ENCODE results near the gene NFATC4. TPM values are rescaled to one million over a fixed set of nuclear protein-coding genes. Genes with fewer than 3 reads are reported as not detected.

The NFATC4 gene
- polyA plus RNA-seq, 1 donor from 2014 or later = 0.22 TPM

DNA sequence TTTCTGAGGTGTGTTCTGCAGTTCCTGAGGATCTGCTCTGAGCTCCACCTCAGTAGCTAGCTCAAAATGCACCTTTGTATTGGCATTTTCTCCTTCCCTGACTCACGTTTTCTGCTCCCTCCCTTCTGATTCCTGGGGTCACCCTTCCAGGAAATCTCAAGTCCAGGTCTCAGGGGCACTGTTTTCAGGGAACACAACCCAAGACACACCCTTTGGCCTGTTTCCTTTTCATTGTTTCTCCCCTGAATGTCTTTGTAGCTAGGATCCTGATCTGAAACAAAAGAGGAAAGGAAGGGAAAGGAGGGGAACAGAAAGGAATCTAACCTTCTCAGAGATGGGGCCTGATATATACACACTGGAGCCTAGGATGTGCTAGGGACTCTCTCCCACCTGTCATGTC, 20.9 kb upstream of the NFATC4 start:
- H3K27ac ChIP-seq (ENCODE audit: low read length) = no peak overlapping the region
- no peaks in the 10 kb centered on the region for H3K9me3 ChIP-seq (ENCODE audit: low read length)
- H2AFZ ChIP-seq (ENCODE audit: low read depth, low read length) = no peak overlapping the region
- no peaks in the 10 kb centered on the region for H3K79me2 ChIP-seq (replicated peaks; ENCODE audit: insufficient read depth, low read length)
- H3K36me3 ChIP-seq (ENCODE audit: insufficient read depth, low read length) = no peaks in the 10 kb centered on the region
- H3K4me2 ChIP-seq (ENCODE audit: low read length) = no peak overlapping the region
- no peak overlapping the region for H3K4me3 ChIP-seq (ENCODE audit: low read length)
- no peaks in the 10 kb centered on the region for H3F3A ChIP-seq (ENCODE audit: insufficient read depth, low read length, poor library complexity, severe bottlenecking)
- H3K9ac ChIP-seq (ENCODE audit: low read length) = no peak overlapping the region
- H3K9me2 ChIP-seq (ENCODE audit: insufficient read depth, low read length) = no peaks in the 10 kb centered on the region
- no peaks in the 10 kb centered on the region for H3K27me3 ChIP-seq (ENCODE audit: insufficient read depth, low read depth, low read length)
- H4K20me1 ChIP-seq (ENCODE audit: insufficient read depth) = no peaks in the 10 kb centered on the region
- TF ChIP-seq RAD21 (conservative IDR thresholded peaks at IDR 0.05) (no peak), EP300 (conservative IDR thresholded peaks at IDR 0.05; ENCODE audit: poor library complexity, severe bottlenecking) (no peak), TAF1 (IDR thresholded peaks at IDR 0.05; ENCODE audit: low read depth) (no peak), MXI1 (conservative IDR thresholded peaks at IDR 0.05; ENCODE audit: poor library complexity, severe bottlenecking) (no peak), SMC3 (conservative IDR thresholded peaks at IDR 0.05; ENCODE audit: poor library complexity) (no peak), POLR2AphosphoS5 (IDR thresholded peaks at IDR 0.05) (no peak), EZH2 (IDR thresholded peaks at IDR 0.05; ENCODE audit: borderline replicate concordance, insufficient read depth, low read length, poor library complexity, severe bottlenecking) (no peak)
- TF ChIP-seq, protein P1, sequence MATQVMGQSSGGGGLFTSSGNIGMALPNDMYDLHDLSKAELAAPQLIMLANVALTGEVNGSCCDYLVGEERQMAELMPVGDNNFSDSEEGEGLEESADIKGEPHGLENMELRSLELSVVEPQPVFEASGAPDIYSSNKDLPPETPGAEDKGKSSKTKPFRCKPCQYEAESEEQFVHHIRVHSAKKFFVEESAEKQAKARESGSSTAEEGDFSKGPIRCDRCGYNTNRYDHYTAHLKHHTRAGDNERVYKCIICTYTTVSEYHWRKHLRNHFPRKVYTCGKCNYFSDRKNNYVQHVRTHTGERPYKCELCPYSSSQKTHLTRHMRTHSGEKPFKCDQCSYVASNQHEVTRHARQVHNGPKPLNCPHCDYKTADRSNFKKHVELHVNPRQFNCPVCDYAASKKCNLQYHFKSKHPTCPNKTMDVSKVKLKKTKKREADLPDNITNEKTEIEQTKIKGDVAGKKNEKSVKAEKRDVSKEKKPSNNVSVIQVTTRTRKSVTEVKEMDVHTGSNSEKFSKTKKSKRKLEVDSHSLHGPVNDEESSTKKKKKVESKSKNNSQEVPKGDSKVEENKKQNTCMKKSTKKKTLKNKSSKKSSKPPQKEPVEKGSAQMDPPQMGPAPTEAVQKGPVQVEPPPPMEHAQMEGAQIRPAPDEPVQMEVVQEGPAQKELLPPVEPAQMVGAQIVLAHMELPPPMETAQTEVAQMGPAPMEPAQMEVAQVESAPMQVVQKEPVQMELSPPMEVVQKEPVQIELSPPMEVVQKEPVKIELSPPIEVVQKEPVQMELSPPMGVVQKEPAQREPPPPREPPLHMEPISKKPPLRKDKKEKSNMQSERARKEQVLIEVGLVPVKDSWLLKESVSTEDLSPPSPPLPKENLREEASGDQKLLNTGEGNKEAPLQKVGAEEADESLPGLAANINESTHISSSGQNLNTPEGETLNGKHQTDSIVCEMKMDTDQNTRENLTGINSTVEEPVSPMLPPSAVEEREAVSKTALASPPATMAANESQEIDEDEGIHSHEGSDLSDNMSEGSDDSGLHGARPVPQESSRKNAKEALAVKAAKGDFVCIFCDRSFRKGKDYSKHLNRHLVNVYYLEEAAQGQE (IDR thresholded peaks at IDR 0.05; ENCODE audit: borderline replicate concordance) = no peak
- TF ChIP-seq, protein P2, sequence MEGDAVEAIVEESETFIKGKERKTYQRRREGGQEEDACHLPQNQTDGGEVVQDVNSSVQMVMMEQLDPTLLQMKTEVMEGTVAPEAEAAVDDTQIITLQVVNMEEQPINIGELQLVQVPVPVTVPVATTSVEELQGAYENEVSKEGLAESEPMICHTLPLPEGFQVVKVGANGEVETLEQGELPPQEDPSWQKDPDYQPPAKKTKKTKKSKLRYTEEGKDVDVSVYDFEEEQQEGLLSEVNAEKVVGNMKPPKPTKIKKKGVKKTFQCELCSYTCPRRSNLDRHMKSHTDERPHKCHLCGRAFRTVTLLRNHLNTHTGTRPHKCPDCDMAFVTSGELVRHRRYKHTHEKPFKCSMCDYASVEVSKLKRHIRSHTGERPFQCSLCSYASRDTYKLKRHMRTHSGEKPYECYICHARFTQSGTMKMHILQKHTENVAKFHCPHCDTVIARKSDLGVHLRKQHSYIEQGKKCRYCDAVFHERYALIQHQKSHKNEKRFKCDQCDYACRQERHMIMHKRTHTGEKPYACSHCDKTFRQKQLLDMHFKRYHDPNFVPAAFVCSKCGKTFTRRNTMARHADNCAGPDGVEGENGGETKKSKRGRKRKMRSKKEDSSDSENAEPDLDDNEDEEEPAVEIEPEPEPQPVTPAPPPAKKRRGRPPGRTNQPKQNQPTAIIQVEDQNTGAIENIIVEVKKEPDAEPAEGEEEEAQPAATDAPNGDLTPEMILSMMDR (IDR thresholded peaks at IDR 0.05; ENCODE audit: poor library complexity, severe bottlenecking) = no peak

DNA sequence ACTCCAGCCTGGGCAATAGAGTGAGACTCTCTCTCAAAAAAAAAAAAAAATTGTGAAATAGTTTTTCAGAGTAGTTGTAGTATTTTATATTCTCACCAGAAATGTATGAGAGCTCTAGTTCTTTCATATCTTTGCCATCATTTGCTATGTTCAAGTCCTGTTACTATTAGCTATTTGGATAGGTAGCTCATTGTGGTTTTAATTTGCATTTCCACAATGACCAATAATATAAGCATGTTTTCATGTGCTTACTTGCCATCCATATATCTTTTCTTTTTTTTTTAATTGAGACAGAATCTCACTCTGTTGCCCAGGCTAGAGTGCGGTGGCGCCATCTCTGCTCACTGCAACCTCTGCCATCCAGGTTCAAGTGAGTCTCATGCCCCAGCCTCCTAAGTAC, 19.8 kb upstream of the NFATC4 start:
- Histone ChIP-seq H4K20me1 (ENCODE audit: insufficient read depth) (no peaks in the 10 kb centered on the region), H3K9me3 (ENCODE audit: low read length) (no peaks in the 10 kb centered on the region), H3K27me3 (ENCODE audit: insufficient read depth, low read depth, low read length) (peaks cover 6% of the 10 kb centered on the region), H3F3A (ENCODE audit: insufficient read depth, low read length, poor library complexity, severe bottlenecking) (no peaks in the 10 kb centered on the region), H2AFZ (ENCODE audit: low read depth, low read length) (no peak overlapping the region), H3K4me2 (ENCODE audit: low read length) (no peak overlapping the region), H3K27ac (ENCODE audit: low read length) (no peak overlapping the region), H3K4me3 (ENCODE audit: low read length) (no peak overlapping the region), H3K36me3 (ENCODE audit: insufficient read depth, low read length) (no peaks in the 10 kb centered on the region), H3K79me2 (replicated peaks; ENCODE audit: insufficient read depth, low read length) (no peaks in the 10 kb centered on the region), H3K9me2 (ENCODE audit: insufficient read depth, low read length) (no peaks in the 10 kb centered on the region), H3K9ac (ENCODE audit: low read length) (no peak overlapping the region)
- TF ChIP-seq SMC3 (conservative IDR thresholded peaks at IDR 0.05; ENCODE audit: poor library complexity) (no peak), RAD21 (conservative IDR thresholded peaks at IDR 0.05) (no peak), EZH2 (IDR thresholded peaks at IDR 0.05; ENCODE audit: borderline replicate concordance, insufficient read depth, low read length, poor library complexity, severe bottlenecking) (no peak), TAF1 (IDR thresholded peaks at IDR 0.05; ENCODE audit: low read depth) (no peak), POLR2AphosphoS5 (IDR thresholded peaks at IDR 0.05) (no peak), MXI1 (conservative IDR thresholded peaks at IDR 0.05; ENCODE audit: poor library complexity, severe bottlenecking) (no peak), EP300 (conservative IDR thresholded peaks at IDR 0.05; ENCODE audit: poor library complexity, severe bottlenecking) (no peak)
- TF ChIP-seq, protein P1 (IDR thresholded peaks at IDR 0.05; ENCODE audit: borderline replicate concordance) = no peak
- TF ChIP-seq, protein P2 (IDR thresholded peaks at IDR 0.05; ENCODE audit: poor library complexity, severe bottlenecking) = no peak

All from neural cell (in vitro differentiated cells).